ENCODE data around the gene PAK2.
"Not testable (repeated sequence)": the region's sequence is repeated elsewhere in the genome, so short reads cannot be mapped to it uniquely, and the experiment has no call there.

PAK2 gene

DNA sequence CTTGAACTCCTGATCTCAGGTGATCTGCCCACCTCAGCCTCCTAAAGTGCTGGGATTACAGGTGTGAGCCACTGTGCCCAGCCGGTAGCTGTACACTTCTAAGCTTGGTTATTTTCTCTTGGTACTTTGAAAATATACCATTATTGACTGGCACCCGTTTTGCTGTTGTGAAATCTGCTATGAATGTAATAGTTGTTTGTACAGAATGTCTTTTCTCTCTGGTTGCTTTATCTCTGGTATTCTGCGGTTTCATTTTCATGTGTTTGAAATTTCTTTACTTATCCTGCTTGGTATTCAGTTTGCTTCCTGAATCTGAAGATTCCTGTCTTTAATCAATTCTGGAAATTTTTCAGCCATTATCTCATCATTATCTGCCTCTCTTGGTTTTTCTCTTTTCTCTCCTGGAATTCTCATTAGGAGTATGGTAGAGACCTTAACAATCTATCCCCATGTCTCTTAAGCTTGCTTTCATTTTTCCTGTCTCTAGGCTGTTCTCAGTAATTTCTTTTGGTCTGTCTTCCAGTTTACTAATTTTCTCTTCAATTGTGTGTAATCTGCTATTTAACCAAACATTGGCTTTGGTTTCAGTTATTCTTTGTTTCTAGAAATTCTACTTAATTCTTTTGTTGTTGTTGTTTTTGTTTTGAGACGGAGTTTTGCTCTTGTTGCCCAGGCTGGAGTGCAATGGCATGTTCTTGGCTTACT is 2.8 kb upstream of the PAK2 start:
- DNase-seq, result no peak

DNA sequence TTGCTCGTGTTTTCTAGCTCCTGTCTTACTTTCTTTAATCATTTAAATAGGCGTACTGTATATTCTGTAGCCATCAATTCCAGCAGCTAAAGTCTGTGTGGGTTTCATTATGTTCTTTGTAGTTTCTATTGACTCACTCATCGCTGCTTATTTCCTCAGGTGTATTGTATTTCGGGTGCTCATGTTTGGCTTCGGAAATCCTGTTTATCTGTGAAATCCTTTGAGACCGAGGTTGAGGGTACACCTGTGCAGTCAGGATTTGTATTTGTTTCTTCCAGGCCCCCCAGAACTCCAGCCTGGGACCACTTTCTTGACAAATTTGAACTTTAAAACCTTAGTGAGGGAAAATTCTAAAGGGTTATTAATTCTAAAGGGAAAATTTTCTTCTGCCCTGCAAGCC is 2.0 kb upstream of the PAK2 start:
- no peak for DNase-seq

DNA sequence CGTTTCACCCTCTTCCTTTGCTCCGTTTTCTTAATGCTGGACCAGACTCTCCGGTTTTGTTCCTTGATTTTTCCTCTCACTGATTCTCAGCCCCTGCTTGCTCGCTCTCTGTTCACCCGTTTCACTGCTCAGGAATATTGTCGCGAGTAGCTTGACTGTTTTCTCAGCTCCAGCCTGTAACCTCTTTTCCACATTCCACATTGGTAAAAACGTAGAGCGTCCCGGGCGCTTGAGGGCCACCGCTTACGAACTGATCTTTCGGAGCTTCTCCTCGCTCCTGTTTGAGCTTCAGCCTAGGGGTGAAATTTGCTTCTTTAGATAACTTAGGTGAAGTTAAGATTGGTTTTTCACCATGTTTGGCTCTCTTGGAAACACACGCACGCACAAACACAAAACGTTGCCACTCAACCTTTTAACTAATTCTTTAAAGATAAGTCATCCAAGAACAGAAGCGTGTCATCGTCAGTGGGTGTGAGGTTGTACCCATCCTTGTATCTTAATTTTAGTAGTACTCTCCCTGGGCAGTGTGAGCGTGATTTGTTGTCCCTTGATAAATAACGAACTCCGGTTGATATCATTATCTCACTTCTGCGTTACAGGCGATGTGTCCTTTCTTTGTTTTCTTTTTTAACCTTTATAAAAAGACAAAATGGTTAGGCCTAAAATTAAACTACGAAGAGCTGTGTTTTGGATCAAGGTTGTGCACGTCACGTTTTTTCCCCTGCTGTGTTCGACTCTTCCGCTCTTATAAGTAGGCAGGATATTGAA is 1.0 kb downstream of the PAK2 start:
- peak; percentile 24 for DNase-seq

DNA sequence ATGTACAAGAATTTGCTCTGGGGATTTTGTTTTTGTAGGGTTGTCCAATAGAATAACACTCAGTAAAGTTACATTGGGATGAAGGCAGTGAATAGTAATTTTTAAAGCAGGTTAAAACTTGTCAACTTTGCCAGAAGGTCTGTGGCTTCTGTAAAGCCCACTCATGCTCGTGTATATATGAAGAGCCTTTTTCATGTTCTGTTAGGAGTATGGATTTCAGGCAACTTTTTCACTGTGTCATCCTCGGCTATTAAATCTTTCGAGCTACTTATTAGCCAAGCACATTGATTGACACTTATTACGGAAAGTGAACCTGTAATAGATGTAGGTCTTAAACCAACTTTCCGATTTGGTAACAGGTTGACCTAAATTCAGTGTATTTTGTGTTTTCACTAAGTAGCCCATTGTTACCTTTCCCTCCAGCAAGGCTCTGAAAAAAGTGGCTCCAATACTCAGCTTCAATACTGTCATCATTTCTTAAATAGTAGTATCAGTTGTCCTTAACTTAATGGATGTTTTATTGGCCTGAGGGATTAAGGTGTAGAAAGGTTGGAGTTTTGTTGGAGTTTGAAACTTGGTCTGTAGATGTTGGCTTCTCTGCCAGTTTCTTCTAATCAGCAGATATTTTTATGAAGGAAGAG is 1.7 kb downstream of the PAK2 start:
- no peak for DNase-seq

DNA sequence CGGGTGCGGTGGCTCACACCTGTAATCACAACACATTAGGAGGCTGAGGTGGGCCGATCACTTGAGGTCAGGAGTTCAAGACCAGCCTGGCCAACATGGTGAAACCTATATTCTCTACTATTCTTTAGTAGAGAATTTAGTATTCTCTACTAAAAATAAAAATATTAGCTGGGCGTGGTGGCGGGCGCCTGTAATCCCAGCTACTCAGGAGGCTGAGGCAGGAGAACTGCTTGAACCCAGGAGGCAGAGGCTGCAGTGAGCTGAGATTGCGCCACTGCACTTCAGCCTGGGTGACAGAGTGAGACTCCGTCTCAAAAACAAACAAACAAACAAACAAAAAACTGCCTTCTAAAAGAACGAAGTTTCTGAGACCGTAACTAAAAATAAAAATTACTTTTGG is 3.9 kb downstream of the PAK2 start:
- DNase-seq, result not testable (repeated sequence)

DNA sequence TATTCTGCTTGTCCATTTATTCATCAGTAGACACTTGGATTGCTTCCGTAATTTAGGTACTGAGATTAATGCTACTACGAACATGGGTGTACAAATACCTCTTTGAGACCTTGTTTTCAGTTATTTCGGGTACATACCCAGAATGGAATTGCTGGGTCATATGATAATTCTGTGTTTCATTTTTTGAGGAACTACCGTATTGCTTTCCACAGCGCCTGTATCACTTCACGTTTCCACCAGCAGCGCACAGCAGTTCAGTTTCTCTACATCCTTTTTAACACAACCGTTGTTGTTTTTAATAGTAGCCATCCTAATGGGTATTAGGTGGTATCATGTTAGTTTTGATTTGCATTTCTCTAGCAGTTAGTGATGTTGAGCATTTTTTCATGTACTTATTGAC is 9.5 kb downstream of the PAK2 start:
- DNase-seq, result no peak

DNA sequence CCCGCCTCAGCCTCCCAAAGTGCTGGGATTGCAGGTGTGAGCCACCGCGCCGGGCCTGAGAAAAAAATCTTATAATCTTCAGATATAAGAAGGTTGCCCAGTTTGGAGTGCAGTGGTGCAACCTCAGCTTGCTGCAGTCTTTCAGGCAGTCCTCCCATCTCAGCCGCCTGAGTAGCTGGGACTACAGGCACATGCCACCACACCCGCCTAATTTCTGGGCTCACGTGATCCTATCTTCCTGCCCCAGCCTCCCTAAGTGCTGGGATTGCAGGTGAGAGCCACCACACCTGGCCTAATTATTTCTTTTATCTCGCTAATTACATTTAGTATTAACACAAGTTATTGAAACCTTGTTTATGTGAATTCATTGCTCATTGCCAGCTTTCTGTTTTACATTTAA is 13.5 kb downstream of the PAK2 start:
- DNase-seq, result no peak

DNA sequence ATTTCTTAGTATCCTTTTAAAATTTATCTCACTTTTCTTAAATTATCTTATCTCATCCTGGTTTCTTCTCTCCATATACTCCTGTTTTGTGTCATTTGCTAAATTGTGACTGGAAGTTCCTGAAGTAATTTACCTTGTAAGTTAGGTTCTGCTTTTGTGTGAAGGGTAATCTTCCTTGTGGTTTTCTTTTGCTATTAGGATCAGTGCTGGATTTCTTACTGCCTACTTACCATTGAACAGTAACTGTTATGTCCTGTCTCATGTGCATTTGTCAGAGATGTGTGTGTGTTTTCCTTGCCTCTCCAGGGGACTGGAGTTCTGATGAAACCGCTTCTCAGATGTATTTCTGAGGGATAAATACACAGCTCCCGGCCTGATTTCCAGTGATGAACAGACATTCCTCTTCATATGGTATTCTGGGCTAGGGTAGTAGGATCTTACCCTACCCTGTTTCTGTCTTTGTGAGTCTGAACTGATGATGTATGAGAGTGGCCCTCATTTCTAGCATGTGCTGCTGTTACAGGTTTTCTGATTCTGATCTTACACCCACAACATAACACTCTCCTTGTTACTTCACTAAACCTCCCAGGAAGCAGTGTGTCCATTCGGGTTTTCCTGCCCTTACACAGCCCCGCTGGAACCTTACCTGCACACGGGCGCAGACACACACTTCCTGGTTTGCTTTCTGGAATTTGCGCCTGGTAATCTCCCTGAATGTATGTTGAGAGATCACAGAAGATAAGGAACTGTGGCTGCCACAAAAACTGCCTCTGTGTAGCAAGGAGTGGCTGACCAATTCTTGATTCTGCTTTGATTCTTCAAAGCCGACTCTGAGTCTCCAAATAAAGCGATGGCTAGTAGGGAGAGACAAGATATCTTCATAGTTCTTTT is 14.7 kb downstream of the PAK2 start:
- DNase-seq, result no peak

DNA sequence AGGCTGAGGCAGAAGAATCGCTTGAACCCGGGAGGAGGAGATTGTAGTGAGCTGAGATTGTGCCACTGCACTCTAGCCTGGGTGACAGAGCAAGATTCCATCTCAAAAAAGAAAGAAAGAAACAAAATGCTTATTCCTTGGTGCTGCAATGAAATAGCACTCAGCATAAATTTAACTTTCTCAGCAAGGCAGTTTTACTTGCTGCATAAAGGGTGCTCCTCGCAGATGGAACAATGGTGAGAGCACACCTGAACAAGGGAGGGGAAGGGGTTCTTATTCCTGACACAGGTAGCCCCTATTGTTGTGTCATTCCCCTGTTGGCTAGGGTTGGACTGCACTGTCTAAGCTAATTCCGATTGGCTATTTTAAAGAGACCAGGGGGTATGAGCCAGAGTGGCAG is 17.1 kb downstream of the PAK2 start:
- no peak for DNase-seq

DNA sequence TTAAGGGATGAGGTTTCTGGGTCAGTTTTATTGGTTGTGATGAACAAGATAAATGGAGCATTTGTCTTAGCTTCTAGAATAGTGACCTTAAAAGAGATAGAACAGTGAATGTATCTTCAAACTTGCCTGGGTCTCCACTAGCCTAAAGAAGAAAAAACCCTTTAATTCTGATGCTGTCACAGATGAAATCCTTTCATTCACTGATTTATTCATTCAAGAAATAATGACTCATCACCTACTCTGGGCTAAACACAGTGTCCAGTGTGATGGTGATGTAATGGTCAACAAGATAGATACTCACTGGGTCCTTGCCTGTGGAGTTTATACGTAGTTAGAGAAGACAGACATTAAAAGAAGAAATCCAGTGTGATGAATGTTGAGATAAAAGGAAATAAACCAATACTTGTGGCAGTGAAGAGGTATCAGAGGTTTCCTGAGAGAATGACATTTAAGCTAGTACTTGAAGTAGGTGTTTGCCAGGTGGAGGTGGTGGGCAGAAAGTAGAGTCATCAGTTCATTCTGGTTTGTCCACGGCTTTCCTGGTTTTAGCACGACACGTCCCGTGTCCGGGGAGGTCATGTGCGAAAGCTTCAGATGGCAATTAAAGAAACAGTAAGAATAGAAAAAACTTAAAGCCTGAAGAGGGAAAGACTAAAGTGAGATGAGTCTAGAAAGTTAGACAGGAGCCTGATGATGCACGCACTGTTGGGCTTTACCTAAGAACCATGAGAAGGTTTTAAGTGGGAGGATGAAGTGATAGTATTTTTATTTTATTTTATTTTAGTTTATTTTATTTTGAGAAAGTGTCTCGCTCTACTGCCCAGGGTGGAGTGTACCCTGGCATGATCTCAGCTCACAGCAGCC is 18.5 kb downstream of the PAK2 start:
- DNase-seq, result peak; percentile 19

DNA sequence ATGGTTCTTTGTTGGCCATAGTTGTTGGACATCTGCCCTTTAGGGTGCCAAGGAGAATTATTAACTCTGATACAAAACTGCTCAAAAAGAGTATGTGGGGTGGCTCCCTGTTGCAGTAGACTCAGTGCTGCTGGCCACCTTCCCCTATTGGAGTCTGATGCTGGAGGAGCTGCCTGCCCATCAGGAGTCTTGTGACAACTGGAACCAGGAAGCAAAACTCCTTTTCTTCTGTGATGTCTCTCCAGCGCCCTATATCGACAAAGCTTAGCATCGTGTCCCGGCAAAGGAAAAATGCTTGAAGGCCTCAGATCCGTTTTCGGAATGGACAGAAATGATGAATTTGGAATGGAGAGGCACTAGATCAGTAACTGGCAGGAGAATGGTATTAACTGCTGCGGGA is 23.5 kb downstream of the PAK2 start:
- no peak for DNase-seq

DNA sequence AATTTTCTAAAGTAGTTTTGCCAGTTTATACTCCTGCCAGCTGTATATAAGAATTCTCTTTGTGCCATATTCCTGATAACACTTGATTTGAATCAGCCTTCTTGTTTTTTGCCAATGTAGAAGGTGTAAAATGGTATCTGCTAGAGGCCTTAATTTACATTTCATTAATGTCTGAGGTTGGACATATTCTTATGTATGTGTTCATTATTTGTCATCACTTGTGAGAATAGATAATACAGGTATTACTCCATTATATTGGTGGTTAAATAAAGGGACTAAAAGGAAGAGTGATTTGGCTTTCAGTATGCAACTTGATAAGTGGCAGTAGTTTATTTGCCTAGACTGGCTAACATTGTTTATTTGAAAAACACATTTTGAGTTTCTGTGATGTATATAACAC is 25.8 kb downstream of the PAK2 start:
- no peak for DNase-seq

DNA sequence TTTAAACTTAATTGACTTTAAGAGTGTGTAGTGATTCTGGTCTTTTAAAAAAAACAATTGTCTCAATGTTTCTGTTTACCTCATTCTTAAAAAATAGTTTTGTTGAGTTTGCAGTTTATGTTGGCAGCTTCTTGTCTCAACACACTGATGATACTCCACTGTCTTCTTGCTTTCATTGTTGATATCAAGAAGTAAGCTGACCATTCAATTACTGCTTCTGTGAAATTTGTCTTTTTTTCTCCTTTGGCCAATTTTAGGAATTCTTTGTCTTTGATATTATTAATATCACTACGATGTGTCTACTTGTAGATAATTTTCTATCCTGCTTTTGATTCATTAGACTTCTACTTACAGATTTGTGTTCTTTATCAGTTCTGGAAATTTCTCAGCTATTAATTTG is 31.4 kb downstream of the PAK2 start:
- no peak for DNase-seq

DNA sequence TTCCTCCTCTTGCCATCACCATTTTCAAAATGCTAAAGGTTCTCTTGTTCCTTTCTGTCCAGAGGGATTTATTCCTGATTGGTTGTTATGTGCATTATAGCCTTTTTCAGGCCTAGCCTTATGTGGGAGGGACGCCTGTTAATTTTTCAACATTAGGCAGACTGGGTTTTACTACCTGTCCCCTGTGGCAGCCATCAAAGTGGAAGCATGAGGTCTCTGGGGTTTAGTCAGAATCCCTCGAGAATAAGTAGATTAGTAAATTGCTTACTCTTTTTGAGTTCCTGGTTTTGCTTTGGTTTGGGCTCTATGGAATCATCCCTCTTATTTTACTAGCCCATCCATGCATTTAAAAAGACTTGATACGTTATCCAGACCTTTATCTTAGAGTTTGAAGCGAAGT is 32.4 kb downstream of the PAK2 start:
- no peak for DNase-seq

DNA sequence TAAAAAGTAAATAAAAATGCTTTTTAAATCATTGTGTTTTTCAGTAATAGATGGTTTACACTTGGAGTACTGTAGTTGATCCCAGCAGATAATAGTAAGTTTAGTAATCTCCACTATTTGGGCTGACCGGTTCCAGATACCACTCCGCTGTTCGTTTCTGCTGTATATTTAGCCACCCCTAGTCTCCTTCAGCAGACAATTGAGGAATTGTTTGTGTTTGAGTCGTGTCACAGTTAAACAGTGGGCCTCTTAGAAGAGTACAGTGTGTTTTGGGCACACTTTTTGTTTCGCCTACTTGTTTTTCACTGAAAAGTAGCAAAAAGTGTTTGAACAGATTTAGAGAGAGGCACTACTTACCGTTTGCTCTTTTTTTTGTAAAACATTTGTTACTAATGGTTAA is 33.2 kb downstream of the PAK2 start:
- DNase-seq, result no peak

DNA sequence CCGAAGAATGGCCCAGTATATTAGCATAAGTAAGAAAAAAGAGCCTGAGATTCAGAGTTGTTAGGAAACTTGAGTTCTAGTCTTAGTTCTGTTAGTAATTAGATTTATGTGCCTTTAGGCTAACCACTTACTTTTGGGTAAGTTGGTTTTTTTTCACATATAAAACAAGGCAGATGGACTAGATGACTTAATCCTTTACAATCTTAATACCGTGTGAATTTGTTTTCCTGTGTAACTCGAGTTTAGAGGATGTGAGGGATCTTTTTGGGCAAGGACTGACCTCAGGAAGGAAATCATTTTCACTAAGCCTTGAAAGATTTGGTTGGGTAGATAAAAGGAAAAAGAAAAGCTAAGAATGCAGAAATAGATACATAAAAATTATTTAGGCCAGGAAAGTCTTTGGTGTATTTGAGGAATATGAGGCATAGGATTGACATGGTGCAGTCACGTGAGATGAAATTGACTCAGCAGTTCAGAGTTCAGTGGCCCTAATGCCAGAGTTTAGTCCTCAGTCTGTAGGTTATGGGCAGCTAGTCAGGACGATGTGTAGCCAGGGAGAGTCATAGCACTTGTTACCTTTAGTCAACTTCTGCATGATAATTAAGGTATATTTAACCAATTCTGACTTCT is 34.6 kb downstream of the PAK2 start:
- no peak for DNase-seq

DNA sequence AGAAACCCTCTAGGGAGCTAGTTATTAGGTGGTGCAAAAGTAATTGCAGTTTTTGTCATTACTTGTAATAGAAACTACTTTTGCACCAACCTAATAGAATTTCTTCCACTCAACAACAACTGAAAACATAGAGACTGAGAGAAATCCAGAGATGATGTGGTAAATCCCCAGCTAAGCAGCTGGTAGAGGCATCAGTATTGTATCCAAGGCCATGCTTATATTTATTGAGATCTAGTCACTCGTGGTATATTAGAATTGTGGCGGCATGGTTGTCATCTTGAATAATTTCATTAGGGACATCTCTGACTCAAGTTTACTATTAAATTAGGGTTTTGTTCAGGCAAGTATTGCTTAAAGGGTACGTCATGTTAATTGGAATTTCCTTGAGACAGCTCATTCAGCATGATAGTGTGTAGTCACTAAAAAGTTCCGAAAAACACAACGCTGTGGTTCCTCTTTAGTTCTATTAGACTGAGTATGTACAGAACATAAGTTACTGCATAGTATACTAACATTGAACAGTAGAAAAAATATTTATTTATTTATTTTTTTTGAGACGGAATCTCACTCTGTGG is 35.3 kb downstream of the PAK2 start:
- DNase-seq, result no peak

DNA sequence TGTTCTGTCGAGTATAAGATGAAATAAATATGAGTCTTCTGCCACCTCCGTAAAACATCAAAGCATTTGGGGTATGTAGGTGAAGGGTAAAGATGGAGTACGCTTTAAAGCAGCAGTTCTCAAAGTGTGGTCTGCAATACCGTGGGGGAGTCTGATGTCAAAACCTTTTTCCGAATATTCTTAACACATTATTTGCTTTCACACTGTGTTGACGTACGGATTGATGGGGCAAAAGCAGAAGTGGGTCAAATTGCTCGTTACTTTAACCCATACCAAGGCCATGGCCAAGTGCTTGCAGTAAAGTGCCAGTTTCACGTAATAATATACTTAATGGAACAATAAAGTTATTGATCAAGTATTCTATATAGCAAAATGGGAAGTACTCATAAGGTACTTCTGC is 36.3 kb downstream of the PAK2 start:
- no peak for DNase-seq

DNA sequence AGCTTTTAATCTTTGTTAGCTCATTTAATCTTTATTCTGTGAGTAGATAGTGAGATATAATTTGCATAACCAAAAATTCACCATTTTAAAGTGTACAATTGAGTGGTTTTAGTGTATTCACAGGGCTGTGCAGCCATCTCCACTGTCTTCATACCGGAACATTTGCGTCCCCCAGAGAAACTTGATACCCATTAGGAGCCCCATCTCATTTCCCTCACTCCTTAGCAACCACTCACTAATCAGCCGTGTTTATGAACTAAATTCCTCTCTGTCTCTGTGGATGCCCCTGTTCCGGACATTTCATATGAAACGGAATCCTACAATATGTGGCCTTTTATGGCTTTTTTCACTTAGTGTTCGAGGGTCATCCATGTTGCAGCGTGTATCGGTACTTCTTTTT is 38.2 kb downstream of the PAK2 start:
- no peak for DNase-seq

DNA sequence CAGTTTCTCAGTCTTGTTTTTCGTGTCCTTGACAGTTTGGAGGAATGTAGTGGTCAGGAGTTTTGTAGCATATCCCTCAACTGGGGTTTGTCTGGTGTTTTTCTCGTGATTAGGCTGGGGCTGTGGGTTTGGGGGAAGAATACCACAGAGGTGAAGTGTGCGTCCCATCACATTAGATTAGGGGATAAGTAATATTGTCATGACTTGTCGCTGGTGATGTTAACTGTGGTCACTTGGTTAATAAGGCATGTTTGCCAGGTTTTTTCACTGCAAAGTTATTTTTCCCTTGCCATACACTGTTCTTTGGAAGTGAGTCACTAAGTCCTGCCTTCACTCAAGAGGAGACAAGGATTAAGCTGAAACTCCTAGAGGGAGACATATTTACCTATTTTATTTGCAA is 39.1 kb downstream of the PAK2 start:
- peak; percentile 38 for DNase-seq

DNA sequence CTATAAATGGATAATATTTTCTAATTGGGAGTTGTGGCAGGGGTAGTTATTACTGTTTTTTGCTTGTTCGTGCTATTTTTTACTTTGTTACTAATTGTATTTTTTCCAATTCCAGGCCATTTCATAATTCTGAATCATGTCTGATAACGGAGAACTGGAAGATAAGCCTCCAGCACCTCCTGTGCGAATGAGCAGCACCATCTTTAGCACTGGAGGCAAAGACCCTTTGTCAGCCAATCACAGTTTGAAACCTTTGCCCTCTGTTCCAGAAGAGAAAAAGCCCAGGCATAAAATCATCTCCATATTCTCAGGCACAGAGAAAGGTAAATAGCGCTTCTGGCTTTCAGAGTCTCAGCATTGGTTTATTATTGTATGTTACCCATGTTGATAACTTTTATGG is 42.9 kb downstream of the PAK2 start:
- DNase-seq, result no peak
